Measurements from ENCODE around the gene RNF114.

GRCh38 chr20:49955167-49955566 lies 19.0 kb downstream of the RNF114 start:
- no peak for TF ChIP-seq FOXA1 (IDR thresholded peaks at IDR 0.05)
- TF ChIP-seq, protein P1, sequence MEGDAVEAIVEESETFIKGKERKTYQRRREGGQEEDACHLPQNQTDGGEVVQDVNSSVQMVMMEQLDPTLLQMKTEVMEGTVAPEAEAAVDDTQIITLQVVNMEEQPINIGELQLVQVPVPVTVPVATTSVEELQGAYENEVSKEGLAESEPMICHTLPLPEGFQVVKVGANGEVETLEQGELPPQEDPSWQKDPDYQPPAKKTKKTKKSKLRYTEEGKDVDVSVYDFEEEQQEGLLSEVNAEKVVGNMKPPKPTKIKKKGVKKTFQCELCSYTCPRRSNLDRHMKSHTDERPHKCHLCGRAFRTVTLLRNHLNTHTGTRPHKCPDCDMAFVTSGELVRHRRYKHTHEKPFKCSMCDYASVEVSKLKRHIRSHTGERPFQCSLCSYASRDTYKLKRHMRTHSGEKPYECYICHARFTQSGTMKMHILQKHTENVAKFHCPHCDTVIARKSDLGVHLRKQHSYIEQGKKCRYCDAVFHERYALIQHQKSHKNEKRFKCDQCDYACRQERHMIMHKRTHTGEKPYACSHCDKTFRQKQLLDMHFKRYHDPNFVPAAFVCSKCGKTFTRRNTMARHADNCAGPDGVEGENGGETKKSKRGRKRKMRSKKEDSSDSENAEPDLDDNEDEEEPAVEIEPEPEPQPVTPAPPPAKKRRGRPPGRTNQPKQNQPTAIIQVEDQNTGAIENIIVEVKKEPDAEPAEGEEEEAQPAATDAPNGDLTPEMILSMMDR (IDR thresholded peaks at IDR 0.05; ENCODE audit: low read depth, low read length, missing input control) = no peak
- no peak for TF ChIP-seq REST (IDR thresholded peaks at IDR 0.05)
- no peak for TF ChIP-seq SP1 (IDR thresholded peaks at IDR 0.05)
- TF ChIP-seq TAF1 (conservative IDR thresholded peaks at IDR 0.05) = no peak
- no peak for TF ChIP-seq YY1 (IDR thresholded peaks at IDR 0.05)
- TF ChIP-seq ATF3 (IDR thresholded peaks at IDR 0.05) = no peak
